Lower leg skin (tissue), 4 donors: ENCODE measurements around the gene STPG3. TPM values are rescaled to one million over a fixed set of nuclear protein-coding genes. Genes with fewer than 3 reads are reported as not detected.
"Not testable (repeated sequence)": the region's sequence is repeated elsewhere in the genome, so short reads cannot be mapped to it uniquely, and the experiment has no call there.

Source experiments
- DNase-seq, 2 donors: peaks; one replicate each; pipeline ENCODE4 v3.0.0-alpha.2; 2019; ENCODE audit warnings: low spot score in 2 of 2
- H3K4me3 ChIP-seq: fragments of 200-600 bp; sonication (generic); 2 replicates; pipeline ENCODE4 v1.5.1; 2017; ENCODE audit warnings: mild to moderate bottlenecking, low read depth; ENCODE audit not compliant: poor library complexity, severe bottlenecking
- POLR2A ChIP-seq, 2 donors: fragments of 450-650 bp; IDR thresholded peaks; one replicate each; pipeline ENCODE4 v1.6.1; 2016 to 2017; ENCODE audit warnings: antibody characterized with exemption in 2 of 2, mild to moderate bottlenecking in 1 of 2, moderate library complexity in 1 of 2
- WGBS, 2 donors: methylation state at CpG; one replicate each; pipeline ENCODE4 v1.1.5; 2018; 5-methylcytosine and 5-hydroxymethylcytosine counted together
- intact Hi-C: fragments of 100-400 bp; cut with DNase I; formaldehyde crosslinking; loops from one replicate; pipeline ENCODE4 v1.15.0; 2023; ENCODE audit warnings: low total_unique reads
- total RNA-seq, 4 donors: library from RNA; depleted of rRNA; stranded (reverse); fragments of >200 nt; gene quantifications; one replicate each; pipeline ENCODE4 v1.1.0, GENCODE V29; 2016
- TF ChIP-seq, protein P1 (sequence below), 3 donors: fragments of 450-650 bp; IDR thresholded peaks; one replicate each; pipeline ENCODE4 v1.5.1; 2016; ENCODE audit warnings: antibody characterized with exemption in 3 of 3, mild to moderate bottlenecking in 3 of 3, moderate library complexity in 2 of 3

The STPG3 gene
- total RNA-seq, 4 donors from 2014 or later = not detected

DNA sequence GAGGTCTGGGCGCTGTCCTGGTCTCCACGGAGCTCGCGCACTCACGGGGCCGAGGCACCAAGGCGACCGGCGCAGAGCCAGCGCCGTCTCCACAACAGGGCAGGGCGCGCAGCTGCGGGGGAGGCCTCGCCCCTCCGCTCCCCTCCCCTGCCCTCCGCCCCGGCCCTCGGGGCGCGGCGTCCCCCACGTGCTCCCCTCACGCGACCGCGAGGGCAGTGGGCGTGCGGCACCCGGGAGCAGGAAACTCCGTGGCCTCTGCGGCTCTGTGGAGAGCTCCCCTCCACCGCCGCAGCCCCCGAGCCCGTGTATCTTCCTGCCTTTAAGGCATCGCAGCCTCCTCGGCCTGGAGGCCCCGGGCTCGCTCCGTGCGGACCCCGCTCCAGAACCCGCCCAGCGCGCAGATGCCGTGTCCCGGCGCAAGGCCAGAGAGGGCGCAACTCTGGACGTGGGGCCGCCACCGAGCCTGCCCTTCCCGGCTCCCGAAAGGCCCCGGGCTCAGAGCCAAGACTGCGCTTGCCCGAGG is 10.7 kb upstream of the STPG3 start:
- WGBS, 2 donors = 0 to 1% methylated on average over 26 to 28 of the region's 58 CpGs

DNA sequence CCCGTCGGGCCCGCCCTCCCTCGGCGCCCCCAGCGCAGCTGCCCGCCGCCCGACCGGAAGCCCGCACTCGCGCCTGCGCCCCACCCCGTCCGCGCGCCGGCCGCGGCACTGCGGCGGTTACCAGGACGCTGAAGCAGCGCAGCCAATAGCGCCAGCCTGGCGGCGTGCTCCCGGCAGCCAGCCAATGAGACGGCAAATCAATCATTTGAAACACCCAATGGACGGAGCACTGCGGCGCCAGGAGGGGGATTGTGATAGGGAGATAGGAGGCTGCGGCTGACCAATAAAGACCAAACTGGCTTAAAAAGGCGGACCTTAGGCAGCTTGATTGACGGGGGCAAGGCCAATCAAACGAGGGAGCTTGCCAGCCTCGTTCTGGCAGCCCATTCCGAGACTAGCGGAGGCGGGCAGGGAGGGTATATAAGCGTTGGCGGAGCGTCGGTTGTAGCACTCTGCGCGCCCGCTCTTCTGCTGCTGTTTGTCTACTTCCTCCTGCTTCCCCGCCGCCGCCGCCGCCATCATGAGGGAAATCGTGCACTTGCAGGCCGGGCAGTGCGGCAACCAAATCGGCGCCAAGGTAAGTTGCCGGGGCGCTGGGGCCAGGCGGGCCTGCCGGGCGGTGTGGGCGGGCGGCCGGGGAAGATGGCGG is 10.1 kb upstream of the STPG3 start, which contains the start of gene TUBB4B:
TSS of gene TUBB4B (plus strand) at position 447 of the 649 bp plus-strand sequence. CDS start at position 521, 74 bp downstream.
- TF ChIP-seq, protein P1, sequence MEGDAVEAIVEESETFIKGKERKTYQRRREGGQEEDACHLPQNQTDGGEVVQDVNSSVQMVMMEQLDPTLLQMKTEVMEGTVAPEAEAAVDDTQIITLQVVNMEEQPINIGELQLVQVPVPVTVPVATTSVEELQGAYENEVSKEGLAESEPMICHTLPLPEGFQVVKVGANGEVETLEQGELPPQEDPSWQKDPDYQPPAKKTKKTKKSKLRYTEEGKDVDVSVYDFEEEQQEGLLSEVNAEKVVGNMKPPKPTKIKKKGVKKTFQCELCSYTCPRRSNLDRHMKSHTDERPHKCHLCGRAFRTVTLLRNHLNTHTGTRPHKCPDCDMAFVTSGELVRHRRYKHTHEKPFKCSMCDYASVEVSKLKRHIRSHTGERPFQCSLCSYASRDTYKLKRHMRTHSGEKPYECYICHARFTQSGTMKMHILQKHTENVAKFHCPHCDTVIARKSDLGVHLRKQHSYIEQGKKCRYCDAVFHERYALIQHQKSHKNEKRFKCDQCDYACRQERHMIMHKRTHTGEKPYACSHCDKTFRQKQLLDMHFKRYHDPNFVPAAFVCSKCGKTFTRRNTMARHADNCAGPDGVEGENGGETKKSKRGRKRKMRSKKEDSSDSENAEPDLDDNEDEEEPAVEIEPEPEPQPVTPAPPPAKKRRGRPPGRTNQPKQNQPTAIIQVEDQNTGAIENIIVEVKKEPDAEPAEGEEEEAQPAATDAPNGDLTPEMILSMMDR (IDR thresholded peaks at IDR 0.05) = no peak
- TF ChIP-seq POLR2A (IDR thresholded peaks at IDR 0.05) = peak in 1 of 2 donors; percentile 99
- peak within 1 kb of the TSS; percentile 73 for H3K4me3 ChIP-seq
- DNase-seq = peak; percentile 99 to 100
- WGBS, 2 donors = 0% methylated on average over 38 to 42 of the region's 67 CpGs
- intact Hi-C loops = no loop called here

More for the DNA sequence above, 10.7 kb upstream of the STPG3 start:
- intact Hi-C loops = no loop called here
- peak overlapping the region; percentile 37 for H3K4me3 ChIP-seq
- DNase-seq = peak; percentile 68 to 96
- TF ChIP-seq, protein P1 (IDR thresholded peaks at IDR 0.05) = no peak
- TF ChIP-seq POLR2A (IDR thresholded peaks at IDR 0.05) = no peak

DNA sequence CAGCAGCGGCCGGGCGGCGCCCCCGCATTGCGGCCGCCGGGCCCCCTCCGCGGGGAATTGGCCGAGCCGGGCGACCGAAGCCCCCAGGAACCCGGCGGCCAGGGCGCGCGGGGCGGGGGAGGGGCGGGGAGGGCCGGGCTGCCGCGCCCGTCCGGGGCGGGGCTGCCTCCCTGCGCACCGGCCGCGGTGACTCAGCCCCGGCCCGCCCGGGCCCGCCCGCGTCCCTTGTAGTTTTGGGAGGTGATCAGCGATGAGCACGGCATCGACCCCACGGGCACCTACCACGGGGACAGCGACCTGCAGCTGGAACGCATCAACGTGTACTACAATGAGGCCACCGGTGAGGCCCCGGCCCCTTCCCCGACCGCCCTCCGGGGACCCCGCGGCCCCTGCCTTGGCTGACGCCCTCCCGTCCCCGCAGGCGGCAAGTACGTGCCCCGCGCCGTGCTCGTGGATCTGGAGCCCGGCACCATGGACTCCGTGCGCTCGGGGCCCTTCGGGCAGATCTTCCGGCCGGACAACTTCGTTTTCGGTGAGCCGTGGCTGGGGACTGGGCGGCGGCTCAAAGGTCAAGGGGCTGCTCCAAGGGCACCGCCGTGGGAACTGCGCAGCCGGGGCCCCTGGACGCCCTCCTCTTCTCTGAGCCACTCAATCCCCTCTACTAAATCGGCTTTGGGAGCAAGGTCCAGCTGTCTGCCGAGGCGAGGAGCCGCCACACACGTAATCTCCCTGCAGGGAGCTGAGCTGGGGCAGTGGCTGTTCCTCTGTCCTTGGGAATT is 9.4 kb upstream of the STPG3 start:
- intact Hi-C loops = no loop called here
- peak overlapping the region; percentile 73 for H3K4me3 ChIP-seq
- 0 to 4% methylated on average over 12 to 58 of the region's 83 CpGs for WGBS, 2 donors
- no peak for TF ChIP-seq POLR2A (IDR thresholded peaks at IDR 0.05)
- TF ChIP-seq, protein P1 (IDR thresholded peaks at IDR 0.05) = no peak
- DNase-seq = peak; percentile 57 to 95

DNA sequence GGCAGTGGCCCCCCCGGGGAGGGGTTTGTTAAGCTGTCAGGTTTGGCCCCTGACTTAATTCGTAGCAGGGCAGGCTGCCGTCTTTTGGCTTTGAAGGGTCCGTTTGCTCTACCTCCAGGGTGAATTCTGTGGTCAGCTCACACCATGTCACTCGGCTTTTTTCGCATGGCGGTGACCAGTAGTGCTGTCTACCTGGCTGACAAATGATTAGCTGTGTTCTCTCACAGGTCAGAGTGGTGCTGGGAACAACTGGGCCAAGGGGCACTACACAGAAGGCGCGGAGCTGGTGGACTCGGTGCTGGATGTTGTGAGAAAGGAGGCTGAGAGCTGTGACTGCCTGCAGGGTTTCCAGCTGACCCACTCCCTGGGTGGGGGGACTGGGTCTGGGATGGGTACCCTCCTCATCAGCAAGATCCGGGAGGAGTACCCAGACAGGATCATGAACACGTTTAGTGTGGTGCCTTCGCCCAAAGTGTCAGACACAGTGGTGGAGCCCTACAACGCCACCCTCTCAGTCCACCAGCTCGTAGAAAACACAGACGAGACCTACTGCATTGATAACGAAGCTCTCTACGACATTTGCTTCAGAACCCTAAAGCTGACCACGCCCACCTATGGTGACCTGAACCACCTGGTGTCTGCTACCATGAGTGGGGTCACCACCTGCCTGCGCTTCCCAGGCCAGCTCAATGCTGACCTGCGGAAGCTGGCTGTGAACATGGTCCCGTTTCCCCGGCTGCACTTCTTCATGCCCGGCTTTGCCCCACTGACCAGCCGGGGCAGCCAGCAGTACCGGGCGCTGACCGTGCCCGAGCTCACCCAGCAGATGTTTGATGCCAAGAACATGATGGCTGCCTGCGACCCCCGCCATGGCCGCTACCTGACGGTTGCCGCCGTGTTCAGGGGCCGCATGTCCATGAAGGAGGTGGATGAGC is 8.6 kb upstream of the STPG3 start:
- DNase-seq = no peak
- H3K4me3 ChIP-seq = peak overlapping the region; percentile 73
- no peak for TF ChIP-seq POLR2A (IDR thresholded peaks at IDR 0.05)
- TF ChIP-seq, protein P1 (IDR thresholded peaks at IDR 0.05) = no peak
- intact Hi-C loops = no loop called here
- 64 to 78% methylated on average over 32 to 36 of the region's 36 CpGs for WGBS, 2 donors

DNA sequence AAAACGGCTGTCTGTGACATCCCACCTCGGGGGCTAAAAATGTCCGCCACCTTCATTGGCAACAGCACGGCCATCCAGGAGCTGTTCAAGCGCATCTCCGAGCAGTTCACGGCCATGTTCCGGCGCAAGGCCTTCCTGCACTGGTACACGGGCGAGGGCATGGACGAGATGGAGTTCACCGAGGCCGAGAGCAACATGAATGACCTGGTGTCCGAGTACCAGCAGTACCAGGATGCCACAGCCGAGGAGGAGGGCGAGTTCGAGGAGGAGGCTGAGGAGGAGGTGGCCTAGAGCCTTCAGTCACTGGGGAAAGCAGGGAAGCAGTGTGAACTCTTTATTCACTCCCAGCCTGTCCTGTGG is 7.8 kb upstream of the STPG3 start:
- intact Hi-C loops, H3K4me3 ChIP-seq, DNase-seq: not testable (repeated sequence)
- 75 to 84% methylated on average over 18 of the region's 18 CpGs for WGBS, 2 donors
